ENCODE measurements around the gene FBXL13. TPM values are rescaled to one million over a fixed set of nuclear protein-coding genes. Genes with fewer than 3 reads are reported as not detected.

FBXL13 gene
- polyA plus RNA-seq, 1 donor from 2014 or later, result 0.57 TPM

- no peaks in the 10 kb centered on the region for H3K27me3 ChIP-seq (ENCODE audit: insufficient read depth, low read depth, low read length)
- H3K27ac ChIP-seq (ENCODE audit: low read length), result no peak overlapping the region
- no peak overlapping the region for H3K9ac ChIP-seq (ENCODE audit: low read length)
- TF ChIP-seq, protein P1, sequence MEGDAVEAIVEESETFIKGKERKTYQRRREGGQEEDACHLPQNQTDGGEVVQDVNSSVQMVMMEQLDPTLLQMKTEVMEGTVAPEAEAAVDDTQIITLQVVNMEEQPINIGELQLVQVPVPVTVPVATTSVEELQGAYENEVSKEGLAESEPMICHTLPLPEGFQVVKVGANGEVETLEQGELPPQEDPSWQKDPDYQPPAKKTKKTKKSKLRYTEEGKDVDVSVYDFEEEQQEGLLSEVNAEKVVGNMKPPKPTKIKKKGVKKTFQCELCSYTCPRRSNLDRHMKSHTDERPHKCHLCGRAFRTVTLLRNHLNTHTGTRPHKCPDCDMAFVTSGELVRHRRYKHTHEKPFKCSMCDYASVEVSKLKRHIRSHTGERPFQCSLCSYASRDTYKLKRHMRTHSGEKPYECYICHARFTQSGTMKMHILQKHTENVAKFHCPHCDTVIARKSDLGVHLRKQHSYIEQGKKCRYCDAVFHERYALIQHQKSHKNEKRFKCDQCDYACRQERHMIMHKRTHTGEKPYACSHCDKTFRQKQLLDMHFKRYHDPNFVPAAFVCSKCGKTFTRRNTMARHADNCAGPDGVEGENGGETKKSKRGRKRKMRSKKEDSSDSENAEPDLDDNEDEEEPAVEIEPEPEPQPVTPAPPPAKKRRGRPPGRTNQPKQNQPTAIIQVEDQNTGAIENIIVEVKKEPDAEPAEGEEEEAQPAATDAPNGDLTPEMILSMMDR (IDR thresholded peaks at IDR 0.05; ENCODE audit: poor library complexity, severe bottlenecking), result no peak
- TF ChIP-seq TAF1 (IDR thresholded peaks at IDR 0.05; ENCODE audit: low read depth) (no peak), EP300 (conservative IDR thresholded peaks at IDR 0.05; ENCODE audit: poor library complexity, severe bottlenecking) (no peak), SMC3 (conservative IDR thresholded peaks at IDR 0.05; ENCODE audit: poor library complexity) (no peak), MXI1 (conservative IDR thresholded peaks at IDR 0.05; ENCODE audit: poor library complexity, severe bottlenecking) (no peak), REST (IDR thresholded peaks at IDR 0.05; ENCODE audit: borderline replicate concordance) (no peak), POLR2AphosphoS5 (IDR thresholded peaks at IDR 0.05) (no peak), EZH2 (IDR thresholded peaks at IDR 0.05; ENCODE audit: borderline replicate concordance, insufficient read depth, low read length, poor library complexity, severe bottlenecking) (no peak), RAD21 (conservative IDR thresholded peaks at IDR 0.05) (no peak)
- H3K36me3 ChIP-seq (ENCODE audit: insufficient read depth, low read length), result no peaks in the 10 kb centered on the region
- no peaks in the 10 kb centered on the region for H3K79me2 ChIP-seq (replicated peaks; ENCODE audit: insufficient read depth, low read length)
- no peak overlapping the region for H3K4me3 ChIP-seq (ENCODE audit: low read length)
- no peaks in the 10 kb centered on the region for H3F3A ChIP-seq (ENCODE audit: insufficient read depth, low read length, poor library complexity, severe bottlenecking)
- no peak overlapping the region for H3K4me2 ChIP-seq (ENCODE audit: low read length)
- no peak overlapping the region for H2AFZ ChIP-seq (ENCODE audit: low read depth, low read length)
- H3K9me3 ChIP-seq (ENCODE audit: low read length), result no peaks in the 10 kb centered on the region
- no peaks in the 10 kb centered on the region for H3K9me2 ChIP-seq (ENCODE audit: insufficient read depth, low read length)
- no peaks in the 10 kb centered on the region for H4K20me1 ChIP-seq (ENCODE audit: insufficient read depth)
Measured at GRCh38 chr7:102992938-102993717, 81.5 kb downstream of the FBXL13 start.

- H3K36me3 ChIP-seq (ENCODE audit: insufficient read depth, low read length), result no peaks in the 10 kb centered on the region
- H3K4me3 ChIP-seq (ENCODE audit: low read length), result no peak overlapping the region
- H3K9ac ChIP-seq (ENCODE audit: low read length), result no peak overlapping the region
- no peaks in the 10 kb centered on the region for H3K9me3 ChIP-seq (ENCODE audit: low read length)
- no peaks in the 10 kb centered on the region for H3F3A ChIP-seq (ENCODE audit: insufficient read depth, low read length, poor library complexity, severe bottlenecking)
- no peak overlapping the region for H3K27ac ChIP-seq (ENCODE audit: low read length)
- no peaks in the 10 kb centered on the region for H3K79me2 ChIP-seq (replicated peaks; ENCODE audit: insufficient read depth, low read length)
- no peak for TF ChIP-seq POLR2AphosphoS5 (IDR thresholded peaks at IDR 0.05)
- no peak for TF ChIP-seq SMC3 (conservative IDR thresholded peaks at IDR 0.05; ENCODE audit: poor library complexity)
- no peak for TF ChIP-seq REST (IDR thresholded peaks at IDR 0.05; ENCODE audit: borderline replicate concordance)
- TF ChIP-seq MXI1 (conservative IDR thresholded peaks at IDR 0.05; ENCODE audit: poor library complexity, severe bottlenecking), result no peak
- TF ChIP-seq, protein P1 (IDR thresholded peaks at IDR 0.05; ENCODE audit: poor library complexity, severe bottlenecking), result no peak
- TF ChIP-seq EP300 (conservative IDR thresholded peaks at IDR 0.05; ENCODE audit: poor library complexity, severe bottlenecking), result no peak
- no peak overlapping the region for H2AFZ ChIP-seq (ENCODE audit: low read depth, low read length)
- no peaks in the 10 kb centered on the region for H3K27me3 ChIP-seq (ENCODE audit: insufficient read depth, low read depth, low read length)
- H3K9me2 ChIP-seq (ENCODE audit: insufficient read depth, low read length), result no peaks in the 10 kb centered on the region
- H4K20me1 ChIP-seq (ENCODE audit: insufficient read depth), result no peaks in the 10 kb centered on the region
- H3K4me2 ChIP-seq (ENCODE audit: low read length), result no peak overlapping the region
Measured at GRCh38 chr7:102992509-102992937, 82.1 kb downstream of the FBXL13 start.

All from neural cell (in vitro differentiated cells).